Neuron (in vitro differentiated cells): ENCODE results near the gene RASGRF1.
"Not testable (repeated sequence)": the region's sequence is repeated elsewhere in the genome, so short reads cannot be mapped to it uniquely, and the experiment has no call there.

Source experiments
- H2AFZ ChIP-seq: one replicate; pipeline ENCODE4 v1.6.1; 2013; ENCODE audit warnings: low read depth, mild to moderate bottlenecking, inconsistent platforms, low read length, moderate library complexity
- H3K27me3 ChIP-seq: one replicate; pipeline ENCODE4 v1.6.1; 2013; ENCODE audit warnings: low read length; ENCODE audit not compliant: insufficient read depth
- H3K36me3 ChIP-seq: one replicate; pipeline ENCODE4 v1.6.1; 2013; ENCODE audit warnings: low read length; ENCODE audit not compliant: insufficient read depth
- H3K4me1 ChIP-seq: one replicate; pipeline ENCODE4 v1.6.1; 2013; ENCODE audit warnings: low read length; ENCODE audit not compliant: insufficient read depth
- H3K4me3 ChIP-seq: 2 replicates; pipeline ENCODE4 v1.5.1; 2013; ENCODE audit warnings: mild to moderate bottlenecking, low read length, moderate library complexity
- H3K9me3 ChIP-seq: one replicate; pipeline ENCODE4 v1.6.1; 2013; ENCODE audit warnings: low read length

The RASGRF1 gene

GRCh38 chr15:79035111-79035601 is 55.4 kb downstream of the RASGRF1 start:
- Histone ChIP-seq H3K4me3 (no peak overlapping the region), H3K27me3 (peaks cover 5% of the 10 kb centered on the region), H3K9me3 (peaks cover 2% of the 10 kb centered on the region), H3K36me3 (no peaks in the 10 kb centered on the region), H3K4me1 (no peaks in the 10 kb centered on the region), H2AFZ (no peak overlapping the region)

- Histone ChIP-seq H3K9me3 (peaks cover 2% of the 10 kb centered on the region), H3K4me1 (no peaks in the 10 kb centered on the region), H3K36me3 (no peaks in the 10 kb centered on the region), H2AFZ (no peak overlapping the region), H3K27me3 (peaks cover 5% of the 10 kb centered on the region), H3K4me3 (no peak overlapping the region)
These were observed 56.3 kb downstream of the RASGRF1 start for GRCh38 chr15:79034284-79034683.

DNA sequence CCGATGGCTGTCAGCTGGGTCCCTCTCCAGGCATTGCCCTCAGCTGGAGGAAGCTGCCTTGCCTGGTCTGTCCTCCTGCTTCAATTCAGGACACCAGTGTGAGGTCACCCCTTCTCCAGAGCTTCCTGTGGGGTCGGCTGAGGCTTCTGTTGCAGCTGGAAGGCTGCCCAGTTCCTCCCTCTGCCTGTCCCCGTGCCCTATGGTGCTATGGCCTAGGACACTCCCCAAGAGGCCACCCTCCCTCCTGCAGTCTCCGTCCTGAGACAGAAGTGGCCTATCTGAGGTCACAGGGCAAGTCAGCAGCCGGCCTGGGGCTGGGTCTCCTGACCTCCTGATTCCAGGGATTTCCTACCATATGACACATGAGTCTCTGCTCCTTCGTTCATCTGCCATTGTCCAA is 57.9 kb downstream of the RASGRF1 start:
- H3K36me3 ChIP-seq: no peaks in the 10 kb centered on the region
- H3K4me1 ChIP-seq: no peaks in the 10 kb centered on the region
- peaks cover 5% of the 10 kb centered on the region for H3K27me3 ChIP-seq
- no peak overlapping the region for H3K4me3 ChIP-seq
- peaks cover 2% of the 10 kb centered on the region for H3K9me3 ChIP-seq
- H2AFZ ChIP-seq: no peak overlapping the region

DNA sequence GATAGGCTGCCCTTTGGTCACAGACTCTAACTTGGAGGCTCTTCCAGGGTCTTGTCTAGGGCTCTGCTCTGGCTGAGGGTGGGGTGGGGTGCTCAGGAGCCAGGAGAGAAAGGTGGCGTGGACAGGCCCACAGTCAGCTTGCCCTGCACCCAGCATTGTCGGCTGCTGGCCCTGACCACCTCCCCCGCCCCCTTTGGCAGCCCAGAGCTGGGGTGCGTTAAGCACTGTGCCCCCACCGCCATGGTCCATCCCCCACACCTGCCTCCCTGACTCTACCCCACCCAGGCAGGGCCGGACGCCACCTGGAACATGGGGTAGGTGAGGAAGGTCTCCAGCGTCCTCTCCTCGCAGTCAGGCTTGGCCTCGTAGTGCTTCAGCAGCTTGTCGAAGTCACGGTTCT is 58.8 kb downstream of the RASGRF1 start:
- Histone ChIP-seq H3K36me3 (no peaks in the 10 kb centered on the region), H3K4me3 (no peak overlapping the region), H3K4me1 (no peaks in the 10 kb centered on the region), H3K9me3 (peaks cover 2% of the 10 kb centered on the region), H2AFZ (no peak overlapping the region), H3K27me3 (peaks cover 5% of the 10 kb centered on the region)

- Histone ChIP-seq H3K9me3 (peaks cover 2% of the 10 kb centered on the region), H3K4me3 (no peak overlapping the region), H3K4me1 (no peaks in the 10 kb centered on the region), H2AFZ (no peak overlapping the region), H3K27me3 (peaks cover 2% of the 10 kb centered on the region), H3K36me3 (no peaks in the 10 kb centered on the region)
These were observed 59.4 kb downstream of the RASGRF1 start for GRCh38 chr15:79031201-79031600.

DNA sequence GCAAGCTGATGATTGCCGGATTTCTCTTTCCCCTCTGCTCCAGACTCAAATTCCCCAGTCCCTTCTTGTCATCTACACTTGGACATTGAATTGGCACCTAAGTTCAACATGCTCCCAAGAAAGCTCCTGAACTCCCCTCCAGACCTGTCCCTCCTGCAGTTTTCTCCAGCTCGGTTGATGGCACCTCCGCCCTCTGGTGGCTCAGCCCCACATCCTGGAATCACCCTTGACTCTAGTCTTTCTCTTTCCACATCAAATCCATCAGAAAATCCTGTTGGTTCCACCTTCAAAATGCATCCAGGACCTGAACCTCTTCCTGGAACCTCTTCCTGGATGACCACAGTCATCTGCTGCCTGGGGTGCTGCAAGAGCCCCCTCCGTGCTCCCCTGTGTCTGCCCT is 60.1 kb downstream of the RASGRF1 start:
- Histone ChIP-seq H3K4me3 (no peak overlapping the region), H2AFZ (no peak overlapping the region), H3K27me3 (no peaks in the 10 kb centered on the region), H3K4me1 (no peaks in the 10 kb centered on the region), H3K9me3 (peaks cover 2% of the 10 kb centered on the region), H3K36me3 (no peaks in the 10 kb centered on the region)

DNA sequence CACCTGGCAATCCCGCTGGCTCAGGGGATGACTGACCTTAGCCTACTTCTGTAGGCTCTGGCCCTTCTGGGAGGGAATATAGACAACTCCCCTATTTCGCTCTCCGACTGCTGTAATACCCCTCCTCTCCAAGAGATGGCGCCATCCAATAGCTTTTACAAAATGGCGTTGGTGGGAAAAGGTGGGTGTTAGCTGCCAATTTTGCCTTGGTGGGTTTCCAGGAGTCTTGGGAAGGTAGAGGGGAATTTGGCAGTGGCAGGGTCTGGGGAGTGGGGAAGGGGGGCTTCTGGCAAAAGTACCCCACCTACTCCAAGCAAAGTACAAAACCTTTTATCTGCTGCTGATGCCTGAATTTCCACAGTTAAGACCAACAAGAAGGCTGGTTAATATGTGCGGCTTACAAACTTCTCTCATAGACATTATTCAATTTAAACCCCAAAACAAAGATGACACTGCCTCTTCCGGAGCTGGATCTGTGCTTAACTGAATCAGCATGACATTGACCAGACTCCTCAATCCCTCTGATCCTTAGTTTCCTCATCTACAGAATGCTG is 62.1 kb downstream of the RASGRF1 start:
- no peaks in the 10 kb centered on the region for H3K27me3 ChIP-seq
- H3K4me3 ChIP-seq: no peak overlapping the region
- H3K4me1 ChIP-seq: no peaks in the 10 kb centered on the region
- H2AFZ ChIP-seq: no peak overlapping the region
- H3K36me3 ChIP-seq: no peaks in the 10 kb centered on the region
- H3K9me3 ChIP-seq: no peaks in the 10 kb centered on the region

DNA sequence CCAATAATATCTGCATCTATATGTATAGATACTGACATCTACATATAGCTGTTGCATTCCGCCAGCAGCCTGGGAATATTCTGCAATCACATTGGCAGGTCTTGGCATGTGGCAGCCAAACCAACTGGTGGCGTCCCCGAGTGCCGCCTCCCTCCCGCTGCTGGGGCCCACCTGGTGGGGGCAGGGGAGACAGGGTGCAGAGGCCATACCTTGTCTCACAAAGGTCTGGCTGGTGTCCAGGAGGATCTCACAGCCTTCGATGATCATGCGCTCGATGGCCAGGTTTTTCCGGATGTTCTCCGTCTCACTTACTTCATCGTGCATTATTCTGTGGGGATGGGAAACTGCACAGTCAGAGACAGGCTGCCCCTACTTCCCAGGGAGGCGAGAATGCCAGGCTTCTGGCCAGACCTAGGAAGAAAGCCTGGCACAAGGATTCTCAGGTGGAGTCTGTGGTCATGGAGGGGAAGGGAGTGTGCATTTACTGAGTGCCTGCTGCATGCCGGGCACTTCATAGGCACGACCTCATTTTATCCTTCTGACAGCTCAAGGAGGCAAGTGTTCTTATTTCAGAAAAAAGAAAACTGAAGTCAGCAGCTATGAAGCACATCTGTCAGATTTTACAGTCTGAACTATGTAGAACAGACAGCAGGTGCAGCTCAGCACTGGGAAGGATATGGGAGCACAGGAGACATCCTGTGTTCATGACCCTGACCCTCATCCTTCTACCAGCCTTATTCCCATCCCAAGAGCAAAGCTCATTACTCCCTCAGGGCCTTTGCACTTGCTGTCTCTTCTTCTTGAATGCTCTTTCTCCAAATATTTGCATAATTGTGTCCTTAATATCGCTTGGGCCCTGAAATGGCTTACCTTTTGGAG is 62.8 kb downstream of the RASGRF1 start:
- no peaks in the 10 kb centered on the region for H3K4me1 ChIP-seq
- no peaks in the 10 kb centered on the region for H3K27me3 ChIP-seq
- H3K4me3 ChIP-seq: no peak overlapping the region
- no peaks in the 10 kb centered on the region for H3K36me3 ChIP-seq
- no peaks in the 10 kb centered on the region for H3K9me3 ChIP-seq
- no peak overlapping the region for H2AFZ ChIP-seq

DNA sequence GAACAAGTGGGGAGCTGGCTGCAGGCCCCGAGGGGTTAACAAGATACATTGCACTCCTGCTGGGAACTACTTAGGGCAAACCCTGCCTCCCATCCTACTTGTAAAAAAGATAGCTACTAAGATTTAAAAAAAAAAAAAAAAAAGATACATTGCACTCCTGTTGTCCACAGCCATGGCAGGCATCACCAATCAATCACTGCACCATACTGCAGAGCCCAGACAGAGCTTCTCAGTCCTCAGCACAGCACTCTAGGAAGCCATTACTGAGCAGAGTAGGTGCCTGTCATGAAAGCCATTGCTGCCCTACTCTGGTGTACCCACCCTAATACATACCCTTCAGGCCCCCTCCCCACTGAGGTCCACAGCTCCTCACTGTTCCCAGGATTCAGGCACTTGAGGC is 64.8 kb downstream of the RASGRF1 start:
- Histone ChIP-seq H3K4me1 (no peaks in the 10 kb centered on the region), H3K36me3 (no peaks in the 10 kb centered on the region)

DNA sequence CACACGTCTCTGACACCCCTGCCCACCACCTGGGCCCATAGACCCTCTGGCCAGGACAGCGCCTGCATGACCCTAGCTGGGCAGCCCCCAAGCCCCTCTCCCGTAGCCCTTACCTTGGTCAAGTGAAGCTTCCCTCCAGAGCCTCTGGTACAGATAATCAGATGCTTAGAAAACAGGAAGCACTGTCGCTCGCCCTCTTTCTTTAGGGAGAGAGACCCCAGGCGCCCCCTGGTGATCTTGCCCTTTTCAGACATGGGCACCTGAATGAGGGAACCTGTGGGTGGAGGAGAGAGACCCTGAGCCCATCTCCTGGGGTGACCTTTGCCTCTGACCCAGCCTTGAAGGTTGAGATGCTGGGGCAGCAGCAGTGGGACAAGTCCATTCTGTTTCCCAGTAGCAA is 65.4 kb downstream of the RASGRF1 start:
- Histone ChIP-seq H3K4me3 (no peak overlapping the region), H3K4me1 (no peaks in the 10 kb centered on the region), H2AFZ (no peak overlapping the region), H3K9me3 (no peaks in the 10 kb centered on the region), H3K36me3 (no peaks in the 10 kb centered on the region), H3K27me3 (no peaks in the 10 kb centered on the region)

More for the DNA sequence above, 64.8 kb downstream of the RASGRF1 start:
- no peaks in the 10 kb centered on the region for H3K9me3 ChIP-seq
- H3K27me3 ChIP-seq: no peaks in the 10 kb centered on the region
- no peak overlapping the region for H2AFZ ChIP-seq
- no peak overlapping the region for H3K4me3 ChIP-seq

- not testable (repeated sequence) for H3K4me1 ChIP-seq, H3K36me3 ChIP-seq, H3K4me3 ChIP-seq, H2AFZ ChIP-seq, H3K27me3 ChIP-seq, H3K9me3 ChIP-seq
These were observed 66.1 kb downstream of the RASGRF1 start for GRCh38 chr15:79024493-79024892.

GRCh38 chr15:79023918-79024317 is 66.7 kb downstream of the RASGRF1 start:
- H3K4me3 ChIP-seq: no peak overlapping the region

GRCh38 chr15:79023546-79023890 is 67.1 kb downstream of the RASGRF1 start:
- H3K36me3 ChIP-seq: no peaks in the 10 kb centered on the region

More at GRCh38 chr15:79023918-79024317, 66.7 kb downstream of the RASGRF1 start:
- no peaks in the 10 kb centered on the region for H3K4me1 ChIP-seq
- no peaks in the 10 kb centered on the region for H3K27me3 ChIP-seq
- H3K36me3 ChIP-seq: no peaks in the 10 kb centered on the region
- H3K9me3 ChIP-seq: no peaks in the 10 kb centered on the region
- H2AFZ ChIP-seq: no peak overlapping the region

More at GRCh38 chr15:79023546-79023890, 67.1 kb downstream of the RASGRF1 start:
- Histone ChIP-seq H3K4me3 (no peak overlapping the region), H3K9me3 (no peaks in the 10 kb centered on the region), H3K27me3 (no peaks in the 10 kb centered on the region), H2AFZ (no peak overlapping the region), H3K4me1 (no peaks in the 10 kb centered on the region)
